Astrocyte of the spinal cord (primary cell): ENCODE results near the gene CHADL.

Source experiments
- DNase-seq: peaks from one replicate; pipeline ENCODE4 v3.0.0; 2011; ENCODE audit warnings: low read depth, low spot score
- H3K4me3 ChIP-seq: 2 replicates; pipeline ENCODE4 v1.5.1; 2011; ENCODE audit warnings: low read depth, mild to moderate bottlenecking, low read length, moderate library complexity
- CTCF ChIP-seq: IDR thresholded peaks from 2 replicates; pipeline ENCODE4 v1.5.1; 2012; ENCODE audit warnings: low read depth, mild to moderate bottlenecking, low read length, inconsistent platforms
- in situ Hi-C: cut with HindIII; loops from 2 replicates; pipeline ENCODE4 v1.10.0; 2017; ENCODE audit warnings: low sequenced_read_pairs

CHADL gene

GRCh38 chr22:41241133-41241676 is 474 bp upstream of the CHADL start:
- no peak overlapping the region for H3K4me3 ChIP-seq
- no peak for TF ChIP-seq CTCF
- in situ Hi-C loops: no loop called here
- no peak for DNase-seq

DNA sequence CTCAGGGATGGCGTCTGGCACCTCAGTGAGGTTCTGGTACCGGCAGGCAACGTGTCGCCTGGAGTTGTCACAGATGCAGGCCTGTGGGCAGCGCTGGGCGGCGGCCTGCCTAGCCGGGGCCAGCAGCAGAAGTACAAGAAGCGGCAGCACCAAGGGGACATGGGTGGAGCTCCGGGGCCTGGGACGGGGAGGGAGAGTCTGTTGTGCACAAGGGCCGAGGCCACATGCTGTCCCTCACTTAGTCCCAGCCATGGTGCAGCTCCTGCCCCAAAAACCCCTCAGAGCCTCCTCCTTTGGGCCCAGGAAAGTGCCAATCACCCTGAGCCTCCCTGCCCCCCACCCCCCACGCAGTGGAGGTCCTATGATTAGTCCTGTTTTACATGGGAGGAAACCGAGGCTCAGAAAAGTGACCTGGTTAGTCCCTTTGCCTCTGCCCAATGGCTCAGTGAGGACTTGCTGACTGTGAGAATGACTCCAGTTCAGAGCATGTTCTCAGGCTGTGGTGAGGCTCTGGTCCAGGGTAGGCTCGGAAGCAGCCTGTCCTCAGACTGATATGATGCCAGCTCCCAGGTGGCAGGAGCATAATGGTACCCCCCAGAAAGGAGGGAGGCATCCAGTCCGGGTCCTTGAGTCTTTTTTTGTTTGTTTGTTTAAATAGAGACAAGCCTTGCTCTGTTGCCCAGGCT is 1.1 kb downstream of the CHADL start:
- no peak overlapping the region for H3K4me3 ChIP-seq
- TF ChIP-seq CTCF: no peak
- in situ Hi-C loops: no loop called here
- DNase-seq: no peak

DNA sequence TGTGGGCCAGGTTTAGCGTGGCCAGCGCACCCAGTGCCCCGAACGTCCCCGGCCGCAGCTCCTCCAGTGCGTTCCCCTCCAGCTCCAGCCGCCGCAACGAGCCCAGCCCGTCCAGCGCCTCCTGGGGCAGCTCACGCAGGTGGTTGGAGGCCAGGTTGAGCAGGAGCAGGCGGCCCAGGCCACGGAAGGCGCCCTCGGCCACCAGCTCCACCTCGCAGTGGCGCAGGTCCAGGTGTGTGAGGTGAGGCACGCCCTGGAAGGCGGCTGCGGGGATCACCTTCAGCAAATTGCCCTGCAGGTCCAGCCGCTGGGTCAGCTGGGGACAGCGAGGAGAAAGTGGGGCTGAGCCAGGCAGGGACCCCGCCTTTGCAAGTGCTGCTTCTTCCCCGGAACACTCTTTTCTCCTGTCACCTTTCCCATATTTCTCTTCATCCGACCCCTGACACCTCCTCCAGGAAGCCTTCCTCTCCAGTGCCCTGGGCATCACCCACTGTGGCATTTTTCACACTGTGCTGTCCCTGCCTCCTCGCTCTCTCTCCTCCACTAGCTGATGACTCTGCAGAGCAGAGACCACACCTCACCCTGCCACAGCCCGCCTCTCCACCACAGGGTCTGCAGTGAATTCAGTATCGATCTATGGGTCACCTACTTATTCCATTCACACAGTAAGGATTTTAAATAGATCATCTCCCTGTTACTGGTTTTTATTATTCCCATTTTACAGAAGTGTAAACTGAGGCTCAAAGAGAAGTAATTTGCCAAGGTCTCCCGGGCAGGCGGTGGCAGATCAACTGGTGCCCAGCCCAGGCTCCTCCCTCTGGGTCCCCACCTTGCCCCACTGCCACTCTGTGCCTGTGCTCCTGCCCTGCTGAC is 1.9 kb downstream of the CHADL start:
- no peak for TF ChIP-seq CTCF
- no peak overlapping the region for H3K4me3 ChIP-seq
- in situ Hi-C loops: no loop called here
- DNase-seq: no peak

- peak; percentile 52 for TF ChIP-seq CTCF
- peak overlapping the region; percentile 13 for H3K4me3 ChIP-seq
- DNase-seq: peak; percentile 22
- in situ Hi-C loops: no loop called here
These were observed 2.8 kb downstream of the CHADL start for GRCh38 chr22:41237707-41238569.

DNA sequence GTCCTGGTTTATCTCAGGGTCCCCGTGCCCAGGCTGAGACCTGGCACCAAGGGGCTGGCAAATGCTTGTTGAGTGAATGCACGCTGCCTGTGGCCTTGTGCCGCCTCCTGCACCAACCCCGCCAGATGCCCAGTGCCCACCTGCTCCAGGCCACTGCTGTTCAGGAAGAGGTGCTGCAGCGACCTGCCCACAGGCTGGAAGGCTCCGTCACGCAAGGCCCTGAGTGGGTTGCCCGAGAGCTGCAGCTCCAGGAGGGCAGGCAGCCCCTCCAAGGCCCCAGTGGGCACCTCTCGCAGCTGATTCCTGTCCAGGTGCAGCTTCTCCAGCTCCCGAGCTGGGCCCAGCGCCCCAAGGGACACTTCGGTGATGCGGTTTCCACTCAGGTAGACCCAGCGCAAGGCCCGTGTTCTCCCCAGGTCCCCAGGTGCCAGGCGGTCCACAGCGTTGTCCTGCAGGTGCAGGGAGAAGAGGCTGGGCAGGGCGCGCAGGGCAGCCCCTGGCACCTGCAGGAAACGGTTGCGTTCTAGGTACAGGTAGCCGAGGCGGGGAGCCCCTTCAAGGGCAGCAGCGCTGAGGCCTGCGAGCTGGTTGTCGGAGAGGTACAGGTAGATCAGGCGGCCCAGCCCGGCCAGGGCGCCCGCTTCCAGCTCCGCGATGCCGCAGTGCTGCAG is 3.6 kb downstream of the CHADL start:
- in situ Hi-C loops: no loop called here
- no peak for DNase-seq
- TF ChIP-seq CTCF: no peak
- peak overlapping the region; percentile 13 for H3K4me3 ChIP-seq
